K562 (cell line): Measurements from ENCODE around the gene KLF1. TPM values are rescaled to one million over a fixed set of nuclear protein-coding genes. Genes with fewer than 3 reads are reported as not detected.

Experiments used
- ATF1 ChIP-seq, 2 experiments: fragments of 450-650 bp in 1 of 2; IDR thresholded peaks; 2 replicates each; pipeline ENCODE4 v1.6.1; 2016; ENCODE audit warnings: missing compliant biosample characterization in 1 of 2, missing genetic modification characterization in 1 of 2
- CBX3 ChIP-seq, 2 experiments: IDR thresholded peaks; 1 replicate in 1 of 2; 2 replicates in 1 of 2; pipeline ENCODE4 v1.6.1; 2012; ENCODE audit warnings: inconsistent platforms in 2 of 2, low read length in 2 of 2, borderline replicate concordance in 1 of 2, control low read depth in 1 of 2
- ESRRA ChIP-seq: fragments of 450-650 bp; IDR thresholded peaks from 2 replicates; pipeline ENCODE4 v1.6.1; 2014; ENCODE audit warnings: low read depth, mild to moderate bottlenecking, moderate library complexity, borderline replicate concordance
- HCFC1 ChIP-seq: IDR thresholded peaks from 2 replicates; pipeline ENCODE4 v1.6.1; 2012; ENCODE audit warnings: low read depth, low read length, improper control_type of control experiment
- HDAC2 ChIP-seq: fragments of 450-650 bp; IDR thresholded peaks from 2 replicates; pipeline ENCODE4 v1.6.1; 2016; ENCODE audit warnings: mild to moderate bottlenecking
- HNRNPLL ChIP-seq: fragments of 200-400 bp; formaldehyde crosslinking; IDR thresholded peaks from 2 replicates; pipeline ENCODE4 v1.6.1; 2017; ENCODE audit warnings: low read length, low read depth, mild to moderate bottlenecking; ENCODE audit not compliant: poor library complexity, severe bottlenecking
- JUND ChIP-seq, 2 experiments: IDR thresholded peaks; 2 replicates in 1 of 2; 3 replicates in 1 of 2; pipeline ENCODE4 v1.6.1; 2011; ENCODE audit warnings: borderline replicate concordance in 2 of 2, low read depth in 2 of 2, low read length in 2 of 2, improper control_type of control experiment in 1 of 2, missing biosample characterization in 1 of 2, missing genetic modification characterization in 1 of 2, missing genetic modification reagents in 1 of 2
- MNT ChIP-seq, 2 experiments: fragments of 450-650 bp; conservative IDR thresholded peaks; 2 replicates each; pipeline ENCODE4 v1.6.1; 2017; ENCODE audit warnings: mild to moderate bottlenecking in 2 of 2, moderate library complexity in 2 of 2
- MYBL2 ChIP-seq, 2 experiments: fragments of 450-650 bp in 1 of 2; sonication (generic) in 1 of 2; formaldehyde crosslinking in 1 of 2; IDR thresholded peaks; 2 replicates each; pipeline versions ENCODE4 v1.6.1 to v1.8.1; 2017 to 2022; ENCODE audit warnings: borderline replicate concordance in 1 of 2, inconsistent platforms in 1 of 2, low read depth in 1 of 2, mild to moderate bottlenecking in 1 of 2, missing genetic modification reagents in 1 of 2, moderate library complexity in 1 of 2
- ZFP36 ChIP-seq: fragments of 150-350 bp; IDR thresholded peaks from 2 replicates; pipeline ENCODE4 v1.6.1; 2018; ENCODE audit warnings: low read length, low read depth; ENCODE audit not compliant: partially characterized antibody
- ZKSCAN1 ChIP-seq: fragments of 150-350 bp; IDR thresholded peaks from 2 replicates; pipeline ENCODE4 v1.6.1; 2016; ENCODE audit warnings: low read depth, low read length
- ZNF780A ChIP-seq: fragments of 250-450 bp; sonication (Bioruptor Pico); IDR thresholded peaks from 2 replicates; pipeline ENCODE4 v1.5.0; 2021; ENCODE audit warnings: mild to moderate bottlenecking
- polyA plus RNA-seq, 8 experiments: library from polyadenylated mRNA; depleted of rRNA in 4 of 8; stranded (reverse) in 5 of 8; unstranded in 3 of 8; fragments of >200 nt; fragmentation: Nextera tagmentation in 2 of 8; fragmentation: Illumina TruSeq in 1 of 8; extraction: Ambion mirVana in 2 of 8; extraction: Trizol in 1 of 8; gene quantifications; 2 replicates each; pipeline versions ENCODE4 v1.2.1 to v1.2.3, GENCODE V29; 2011 to 2014; ENCODE audit warnings: inconsistent platforms in 1 of 8, missing spikeins in 1 of 8
- total RNA-seq, 7 experiments: library from RNA; depleted of rRNA in 6 of 7; stranded (reverse); fragments of >200 nt in 6 of 7; fragmentation: Illumina TruSeq in 2 of 7; extraction: Trizol in 2 of 7; gene quantifications; 2 replicates each; pipeline versions ENCODE4 v1.2.1 to v1.2.3, GENCODE V29; 2011 to 2021; ENCODE audit warnings: low replicate concordance in 1 of 7
- TF ChIP-seq, protein P1 (sequence below), 3 experiments: IDR thresholded peaks in 2 of 3; conservative IDR thresholded peaks in 1 of 3; 2 replicates each; pipeline ENCODE4 v1.5.1; 2011 to 2012; ENCODE audit warnings: low read length in 3 of 3, mild to moderate bottlenecking in 3 of 3, control low read depth in 2 of 3, improper control_type of control experiment in 1 of 3, inconsistent platforms in 1 of 3, low read depth in 1 of 3, mixed read lengths in 1 of 3, moderate library complexity in 1 of 3; ENCODE audit not compliant: insufficient read depth in 2 of 3
- TF ChIP-seq, protein P2 (sequence below): IDR thresholded peaks from 3 replicates; pipeline ENCODE4 v1.6.1; 2011; ENCODE audit warnings: borderline replicate concordance, mild to moderate bottlenecking, moderate library complexity; ENCODE audit not compliant: insufficient read length; ENCODE audit errors: extremely low read depth
- TF ChIP-seq, protein P3 (sequence below), 3 experiments: fragments of 200-800 bp in 1 of 3; sonication (Bioruptor generic) in 1 of 3; sonication (generic) in 1 of 3; formaldehyde crosslinking in 1 of 3; IDR thresholded peaks; 2 replicates each; pipeline versions ENCODE4 v1.6.1 to v1.8.0; 2016 to 2022; ENCODE audit warnings: mild to moderate bottlenecking in 2 of 3, missing compliant biosample characterization in 2 of 3, missing genetic modification characterization in 2 of 3, missing genetic modification reagents in 1 of 3

KLF1 gene
- total and polyA plus RNA-seq, 9 of the 15 experiments (the other 6 are each of a cell fraction or from before 2014, with no cell fraction given): 8.4 to 163 (median 47.3) TPM

DNA sequence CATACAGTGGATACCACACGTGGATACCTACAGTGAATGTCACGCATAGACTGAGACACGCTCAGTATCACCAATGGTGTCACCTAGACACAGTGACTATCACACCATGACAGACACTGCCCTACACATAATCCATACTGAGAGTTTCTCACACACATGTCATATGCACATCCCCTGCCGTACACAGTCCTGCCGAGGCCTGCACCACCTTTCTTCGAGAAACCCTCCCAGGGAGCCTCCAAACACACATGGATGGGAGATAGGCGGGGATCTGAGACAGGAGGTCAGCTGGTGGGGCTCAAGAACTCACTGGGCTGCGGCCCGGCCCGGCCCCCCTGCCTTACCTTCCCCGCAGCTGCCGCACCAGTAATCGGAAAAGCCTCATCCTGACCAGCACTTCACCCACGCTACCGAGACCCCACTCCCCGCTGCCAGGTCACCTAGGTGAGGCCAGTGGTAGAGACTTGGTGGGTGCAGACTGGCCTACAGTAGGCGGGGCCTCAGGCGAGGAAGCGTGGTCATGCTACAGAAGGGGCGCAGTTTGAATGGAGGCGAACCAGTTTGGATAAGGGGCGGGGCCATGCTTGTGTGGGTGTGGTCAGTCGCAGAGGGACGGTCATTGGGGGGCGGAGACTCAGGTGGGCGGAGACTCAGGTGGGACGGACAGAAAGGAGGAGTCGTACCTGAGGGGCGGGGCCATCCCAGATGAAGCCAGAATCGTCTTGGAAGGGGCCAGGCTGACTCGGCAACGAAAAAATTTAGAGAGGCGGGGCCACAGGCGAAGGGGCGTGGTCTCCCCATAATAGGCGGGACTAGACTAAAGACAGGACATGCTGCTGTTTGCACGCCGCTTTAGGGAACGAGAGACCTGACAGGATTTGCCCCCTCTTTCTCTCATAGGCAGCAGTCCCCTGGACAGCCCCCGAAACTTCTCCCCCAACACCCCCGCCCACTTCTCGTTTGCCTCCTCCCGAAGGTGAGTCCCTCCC lies 46.6 kb downstream of the KLF1 start (continued):
- TF ChIP-seq, protein P1, sequence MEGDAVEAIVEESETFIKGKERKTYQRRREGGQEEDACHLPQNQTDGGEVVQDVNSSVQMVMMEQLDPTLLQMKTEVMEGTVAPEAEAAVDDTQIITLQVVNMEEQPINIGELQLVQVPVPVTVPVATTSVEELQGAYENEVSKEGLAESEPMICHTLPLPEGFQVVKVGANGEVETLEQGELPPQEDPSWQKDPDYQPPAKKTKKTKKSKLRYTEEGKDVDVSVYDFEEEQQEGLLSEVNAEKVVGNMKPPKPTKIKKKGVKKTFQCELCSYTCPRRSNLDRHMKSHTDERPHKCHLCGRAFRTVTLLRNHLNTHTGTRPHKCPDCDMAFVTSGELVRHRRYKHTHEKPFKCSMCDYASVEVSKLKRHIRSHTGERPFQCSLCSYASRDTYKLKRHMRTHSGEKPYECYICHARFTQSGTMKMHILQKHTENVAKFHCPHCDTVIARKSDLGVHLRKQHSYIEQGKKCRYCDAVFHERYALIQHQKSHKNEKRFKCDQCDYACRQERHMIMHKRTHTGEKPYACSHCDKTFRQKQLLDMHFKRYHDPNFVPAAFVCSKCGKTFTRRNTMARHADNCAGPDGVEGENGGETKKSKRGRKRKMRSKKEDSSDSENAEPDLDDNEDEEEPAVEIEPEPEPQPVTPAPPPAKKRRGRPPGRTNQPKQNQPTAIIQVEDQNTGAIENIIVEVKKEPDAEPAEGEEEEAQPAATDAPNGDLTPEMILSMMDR (IDR thresholded peaks at IDR 0.05 in 2 of 3, conservative IDR thresholded peaks at IDR 0.05 in 1 of 3; ENCODE audit: insufficient read depth in 2 of 3, low read depth in 1 of 3, low read length in 3 of 3): 0 out of 6 replicates have a peak, but pooled peaks of 2 of the 3 experiments have one; percentile 1 to 5
- TF ChIP-seq ATF1 (CRISPR knock-in tag; IDR thresholded peaks at IDR 0.05): no peak
- 0 out of 2 replicates have a peak, but pooled peaks have one; percentile 27 for TF ChIP-seq ATF1 (tag; IDR thresholded peaks at IDR 0.05)
- TF ChIP-seq MYBL2 (IDR thresholded peaks at IDR 0.05; ENCODE audit: low read depth): no peak
- TF ChIP-seq MYBL2 (CRISPR knock-in tag; IDR thresholded peaks at IDR 0.05; ENCODE audit: borderline replicate concordance): no peak
- peak; percentile 15 for TF ChIP-seq HNRNPLL
- peak; percentile 59 to 77; a peak in 3 of 4 replicates for TF ChIP-seq MNT (conservative IDR thresholded peaks at IDR 0.05)
- TF ChIP-seq ESRRA: peak; percentile 52; the same call in 1 of the 2 replicates
- no peak for TF ChIP-seq CBX3 (IDR thresholded peaks at IDR 0.05; ENCODE audit: borderline replicate concordance in 1 of 2, low read length in 2 of 2)
- TF ChIP-seq ZKSCAN1: no peak
- TF ChIP-seq, protein P2, sequence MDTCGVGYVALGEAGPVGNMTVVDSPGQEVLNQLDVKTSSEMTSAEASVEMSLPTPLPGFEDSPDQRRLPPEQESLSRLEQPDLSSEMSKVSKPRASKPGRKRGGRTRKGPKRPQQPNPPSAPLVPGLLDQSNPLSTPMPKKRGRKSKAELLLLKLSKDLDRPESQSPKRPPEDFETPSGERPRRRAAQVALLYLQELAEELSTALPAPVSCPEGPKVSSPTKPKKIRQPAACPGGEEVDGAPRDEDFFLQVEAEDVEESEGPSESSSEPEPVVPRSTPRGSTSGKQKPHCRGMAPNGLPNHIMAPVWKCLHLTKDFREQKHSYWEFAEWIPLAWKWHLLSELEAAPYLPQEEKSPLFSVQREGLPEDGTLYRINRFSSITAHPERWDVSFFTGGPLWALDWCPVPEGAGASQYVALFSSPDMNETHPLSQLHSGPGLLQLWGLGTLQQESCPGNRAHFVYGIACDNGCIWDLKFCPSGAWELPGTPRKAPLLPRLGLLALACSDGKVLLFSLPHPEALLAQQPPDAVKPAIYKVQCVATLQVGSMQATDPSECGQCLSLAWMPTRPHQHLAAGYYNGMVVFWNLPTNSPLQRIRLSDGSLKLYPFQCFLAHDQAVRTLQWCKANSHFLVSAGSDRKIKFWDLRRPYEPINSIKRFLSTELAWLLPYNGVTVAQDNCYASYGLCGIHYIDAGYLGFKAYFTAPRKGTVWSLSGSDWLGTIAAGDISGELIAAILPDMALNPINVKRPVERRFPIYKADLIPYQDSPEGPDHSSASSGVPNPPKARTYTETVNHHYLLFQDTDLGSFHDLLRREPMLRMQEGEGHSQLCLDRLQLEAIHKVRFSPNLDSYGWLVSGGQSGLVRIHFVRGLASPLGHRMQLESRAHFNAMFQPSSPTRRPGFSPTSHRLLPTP: no peak
- TF ChIP-seq JUND (IDR thresholded peaks at IDR 0.05; ENCODE audit: borderline replicate concordance, low read depth, low read length): 0 out of 2 replicates have a peak, but pooled peaks have one; percentile 36
- TF ChIP-seq JUND (tag; IDR thresholded peaks at IDR 0.05; ENCODE audit: borderline replicate concordance, low read depth, low read length): no peak
- TF ChIP-seq HCFC1: peak; percentile 32; the same call in 1 of the 2 replicates
- TF ChIP-seq, protein P3, sequence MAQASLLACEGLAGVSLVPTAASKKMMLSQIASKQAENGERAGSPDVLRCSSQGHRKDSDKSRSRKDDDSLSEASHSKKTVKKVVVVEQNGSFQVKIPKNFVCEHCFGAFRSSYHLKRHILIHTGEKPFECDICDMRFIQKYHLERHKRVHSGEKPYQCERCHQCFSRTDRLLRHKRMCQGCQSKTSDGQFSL (CRISPR knock-in tag; IDR thresholded peaks at IDR 0.05): no peak
- TF ChIP-seq, protein P3 (tag; IDR thresholded peaks at IDR 0.05): no peak
- TF ChIP-seq ZFP36: no peak
- 0 out of 2 replicates have a peak, but pooled peaks have one; percentile 12 for TF ChIP-seq HDAC2
- no peak for TF ChIP-seq ZNF780A (CRISPR knock-in tag)
